HepG2 (cell line): Measurements from ENCODE around the gene TROAP. TPM values are rescaled to one million over a fixed set of nuclear protein-coding genes. Genes with fewer than 3 reads are reported as not detected.

Source experiments
- BORCS8-MEF2B ChIP-seq: sonication (generic); formaldehyde crosslinking; IDR thresholded peaks from 2 replicates; pipeline ENCODE4 v1.8.0; 2022; ENCODE audit warnings: mild to moderate bottlenecking, missing genetic modification reagents
- HOXA9 ChIP-seq: sonication (generic); formaldehyde crosslinking; IDR thresholded peaks from 2 replicates; pipeline ENCODE4 v1.8.1; 2022; ENCODE audit warnings: missing genetic modification reagents, mild to moderate bottlenecking, moderate library complexity, borderline replicate concordance
- NCOA5 ChIP-seq: sonication (generic); formaldehyde crosslinking; IDR thresholded peaks from 2 replicates; pipeline ENCODE4 v1.4.0; 2020; ENCODE audit warnings: missing genetic modification reagents
- PRPF4 ChIP-seq: fragments of 200-400 bp; formaldehyde crosslinking; IDR thresholded peaks from 2 replicates; pipeline ENCODE4 v1.6.1; 2016; ENCODE audit warnings: low read length, low read depth; ENCODE audit not compliant: poor library complexity, severe bottlenecking
- SNAI1 ChIP-seq: sonication (generic); formaldehyde crosslinking; IDR thresholded peaks from 2 replicates; pipeline ENCODE4 v1.5.0; 2020; ENCODE audit warnings: mild to moderate bottlenecking, missing genetic modification reagents, borderline replicate concordance
- ZFP36L1 ChIP-seq: sonication (generic); formaldehyde crosslinking; IDR thresholded peaks from 2 replicates; pipeline ENCODE4 v1.8.0; 2022; ENCODE audit warnings: mild to moderate bottlenecking, missing genetic modification reagents, moderate library complexity
- ZNF138 ChIP-seq: sonication (generic); formaldehyde crosslinking; IDR thresholded peaks from 2 replicates; pipeline ENCODE4 v1.5.0; 2020; ENCODE audit warnings: mild to moderate bottlenecking, low read depth, missing genetic modification reagents
- ZNF441 ChIP-seq: sonication (generic); formaldehyde crosslinking; IDR thresholded peaks from 2 replicates; pipeline ENCODE4 v1.7.0; 2021; ENCODE audit warnings: missing genetic modification reagents, borderline replicate concordance
- ZNF775 ChIP-seq: sonication (generic); formaldehyde crosslinking; IDR thresholded peaks from 2 replicates; pipeline ENCODE4 v1.4.0; 2020; ENCODE audit warnings: missing genetic modification reagents, mild to moderate bottlenecking, moderate library complexity, borderline replicate concordance
- polyA plus RNA-seq, 8 experiments: library from polyadenylated mRNA; depleted of rRNA in 3 of 8; stranded (reverse) in 7 of 8; unstranded in 1 of 8; fragments of >200 nt; fragmentation: Illumina TruSeq in 4 of 8; extraction: Trizol in 4 of 8; gene quantifications; 2 replicates each; pipeline versions ENCODE4 v1.2.1 to v1.2.3, GENCODE V29; 2011 to 2016; ENCODE audit warnings: low read depth in 4 of 8, missing spikeins in 1 of 8, mixed read lengths in 1 of 8; ENCODE audit not compliant: insufficient read depth in 1 of 8
- total RNA-seq, 5 experiments: library from RNA; depleted of rRNA; stranded (reverse); fragments of >200 nt; fragmentation: Illumina TruSeq; extraction: Trizol; gene quantifications; 2 replicates each; pipeline ENCODE4 v1.2.3, GENCODE V29; 2016; ENCODE audit warnings: low read depth in 1 of 5
- TF ChIP-seq, protein P1 (sequence below), 2 experiments: sonication (generic) in 1 of 2; formaldehyde crosslinking in 1 of 2; IDR thresholded peaks; 2 replicates each; pipeline versions ENCODE4 v1.5.1 to v1.6.1; 2011 to 2020; ENCODE audit warnings: borderline replicate concordance in 1 of 2, low read depth in 1 of 2, low read length in 1 of 2, mild to moderate bottlenecking in 1 of 2, missing genetic modification reagents in 1 of 2, moderate library complexity in 1 of 2
- TF ChIP-seq, protein P2 (sequence below): sonication (generic); formaldehyde crosslinking; IDR thresholded peaks from 2 replicates; pipeline ENCODE4 v1.4.0; 2020; ENCODE audit warnings: mild to moderate bottlenecking, missing genetic modification reagents
- TF ChIP-seq, protein P3 (sequence below): IDR thresholded peaks from 2 replicates; pipeline ENCODE4 v1.6.1; 2016; ENCODE audit warnings: low read depth

TROAP gene
- total and polyA plus RNA-seq, 2 of the 13 experiments (the other 11 are each of a cell fraction or from before 2014, with no cell fraction given): 22.5 to 30.9 TPM

DNA sequence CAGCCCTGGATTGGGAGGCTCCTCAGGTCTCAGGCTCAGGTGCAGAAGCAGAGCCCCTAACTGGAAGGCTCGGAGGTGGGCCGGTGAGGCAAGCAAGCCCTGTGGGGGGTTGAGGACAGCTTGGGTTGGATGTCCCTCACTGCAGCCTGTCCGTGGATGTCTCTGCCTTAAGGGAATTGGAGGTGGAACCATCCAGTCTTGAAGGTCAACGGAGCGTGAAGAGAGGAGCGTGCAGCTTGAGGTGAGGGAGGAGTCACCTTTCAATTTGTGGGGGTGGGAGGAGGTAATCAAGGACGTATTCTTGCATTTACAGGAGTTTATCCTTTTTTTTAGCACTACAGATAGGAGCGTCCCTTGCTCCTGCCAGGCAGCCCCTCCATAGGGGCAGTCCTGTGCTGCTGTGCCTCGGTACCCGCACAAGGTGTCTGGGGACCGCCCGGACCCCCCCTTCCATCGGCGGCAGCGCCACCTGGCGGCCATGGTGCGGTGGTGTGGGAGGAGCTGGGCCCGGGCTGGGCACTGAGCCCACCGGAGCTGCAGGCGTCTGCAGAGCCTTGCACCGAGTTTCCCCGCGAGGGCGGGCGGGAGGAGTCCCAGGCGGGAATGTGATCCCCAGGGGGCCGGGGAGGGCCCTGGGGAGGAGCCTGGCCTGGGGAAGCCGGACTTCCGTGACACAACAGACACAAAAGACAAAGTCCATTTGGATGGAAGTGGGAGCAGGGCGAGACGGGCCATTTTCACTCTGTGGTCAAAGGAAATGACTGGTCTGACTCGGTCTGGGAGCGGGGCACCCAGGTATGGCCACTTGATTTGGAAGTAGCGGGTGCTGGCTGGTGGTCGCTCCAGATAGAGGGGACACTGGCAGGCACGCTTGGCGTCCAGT is 24.5 kb downstream of the TROAP start (continued):
- TF ChIP-seq HOXA9 (CRISPR knock-in tag) (no peak), BORCS8-MEF2B (CRISPR knock-in tag) (peak; percentile 78), PRPF4 (no peak), ZNF138 (CRISPR knock-in tag) (0 out of 2 replicates have a peak, but pooled peaks have one; percentile 28), NCOA5 (CRISPR knock-in tag) (0 out of 2 replicates have a peak, but pooled peaks have one; percentile 36), ZFP36L1 (CRISPR knock-in tag) (peak; percentile 90), SNAI1 (CRISPR knock-in tag) (no peak), ZNF441 (CRISPR knock-in tag) (peak; percentile 93), ZNF775 (no peak)
- TF ChIP-seq, protein P1, sequence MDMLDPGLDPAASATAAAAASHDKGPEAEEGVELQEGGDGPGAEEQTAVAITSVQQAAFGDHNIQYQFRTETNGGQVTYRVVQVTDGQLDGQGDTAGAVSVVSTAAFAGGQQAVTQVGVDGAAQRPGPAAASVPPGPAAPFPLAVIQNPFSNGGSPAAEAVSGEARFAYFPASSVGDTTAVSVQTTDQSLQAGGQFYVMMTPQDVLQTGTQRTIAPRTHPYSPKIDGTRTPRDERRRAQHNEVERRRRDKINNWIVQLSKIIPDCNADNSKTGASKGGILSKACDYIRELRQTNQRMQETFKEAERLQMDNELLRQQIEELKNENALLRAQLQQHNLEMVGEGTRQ (IDR thresholded peaks at IDR 0.05; ENCODE audit: low read depth, low read length): no peak
- TF ChIP-seq, protein P1 (CRISPR knock-in tag; IDR thresholded peaks at IDR 0.05; ENCODE audit: borderline replicate concordance): no peak; the same call in 1 of the 2 replicates
- TF ChIP-seq, protein P2, sequence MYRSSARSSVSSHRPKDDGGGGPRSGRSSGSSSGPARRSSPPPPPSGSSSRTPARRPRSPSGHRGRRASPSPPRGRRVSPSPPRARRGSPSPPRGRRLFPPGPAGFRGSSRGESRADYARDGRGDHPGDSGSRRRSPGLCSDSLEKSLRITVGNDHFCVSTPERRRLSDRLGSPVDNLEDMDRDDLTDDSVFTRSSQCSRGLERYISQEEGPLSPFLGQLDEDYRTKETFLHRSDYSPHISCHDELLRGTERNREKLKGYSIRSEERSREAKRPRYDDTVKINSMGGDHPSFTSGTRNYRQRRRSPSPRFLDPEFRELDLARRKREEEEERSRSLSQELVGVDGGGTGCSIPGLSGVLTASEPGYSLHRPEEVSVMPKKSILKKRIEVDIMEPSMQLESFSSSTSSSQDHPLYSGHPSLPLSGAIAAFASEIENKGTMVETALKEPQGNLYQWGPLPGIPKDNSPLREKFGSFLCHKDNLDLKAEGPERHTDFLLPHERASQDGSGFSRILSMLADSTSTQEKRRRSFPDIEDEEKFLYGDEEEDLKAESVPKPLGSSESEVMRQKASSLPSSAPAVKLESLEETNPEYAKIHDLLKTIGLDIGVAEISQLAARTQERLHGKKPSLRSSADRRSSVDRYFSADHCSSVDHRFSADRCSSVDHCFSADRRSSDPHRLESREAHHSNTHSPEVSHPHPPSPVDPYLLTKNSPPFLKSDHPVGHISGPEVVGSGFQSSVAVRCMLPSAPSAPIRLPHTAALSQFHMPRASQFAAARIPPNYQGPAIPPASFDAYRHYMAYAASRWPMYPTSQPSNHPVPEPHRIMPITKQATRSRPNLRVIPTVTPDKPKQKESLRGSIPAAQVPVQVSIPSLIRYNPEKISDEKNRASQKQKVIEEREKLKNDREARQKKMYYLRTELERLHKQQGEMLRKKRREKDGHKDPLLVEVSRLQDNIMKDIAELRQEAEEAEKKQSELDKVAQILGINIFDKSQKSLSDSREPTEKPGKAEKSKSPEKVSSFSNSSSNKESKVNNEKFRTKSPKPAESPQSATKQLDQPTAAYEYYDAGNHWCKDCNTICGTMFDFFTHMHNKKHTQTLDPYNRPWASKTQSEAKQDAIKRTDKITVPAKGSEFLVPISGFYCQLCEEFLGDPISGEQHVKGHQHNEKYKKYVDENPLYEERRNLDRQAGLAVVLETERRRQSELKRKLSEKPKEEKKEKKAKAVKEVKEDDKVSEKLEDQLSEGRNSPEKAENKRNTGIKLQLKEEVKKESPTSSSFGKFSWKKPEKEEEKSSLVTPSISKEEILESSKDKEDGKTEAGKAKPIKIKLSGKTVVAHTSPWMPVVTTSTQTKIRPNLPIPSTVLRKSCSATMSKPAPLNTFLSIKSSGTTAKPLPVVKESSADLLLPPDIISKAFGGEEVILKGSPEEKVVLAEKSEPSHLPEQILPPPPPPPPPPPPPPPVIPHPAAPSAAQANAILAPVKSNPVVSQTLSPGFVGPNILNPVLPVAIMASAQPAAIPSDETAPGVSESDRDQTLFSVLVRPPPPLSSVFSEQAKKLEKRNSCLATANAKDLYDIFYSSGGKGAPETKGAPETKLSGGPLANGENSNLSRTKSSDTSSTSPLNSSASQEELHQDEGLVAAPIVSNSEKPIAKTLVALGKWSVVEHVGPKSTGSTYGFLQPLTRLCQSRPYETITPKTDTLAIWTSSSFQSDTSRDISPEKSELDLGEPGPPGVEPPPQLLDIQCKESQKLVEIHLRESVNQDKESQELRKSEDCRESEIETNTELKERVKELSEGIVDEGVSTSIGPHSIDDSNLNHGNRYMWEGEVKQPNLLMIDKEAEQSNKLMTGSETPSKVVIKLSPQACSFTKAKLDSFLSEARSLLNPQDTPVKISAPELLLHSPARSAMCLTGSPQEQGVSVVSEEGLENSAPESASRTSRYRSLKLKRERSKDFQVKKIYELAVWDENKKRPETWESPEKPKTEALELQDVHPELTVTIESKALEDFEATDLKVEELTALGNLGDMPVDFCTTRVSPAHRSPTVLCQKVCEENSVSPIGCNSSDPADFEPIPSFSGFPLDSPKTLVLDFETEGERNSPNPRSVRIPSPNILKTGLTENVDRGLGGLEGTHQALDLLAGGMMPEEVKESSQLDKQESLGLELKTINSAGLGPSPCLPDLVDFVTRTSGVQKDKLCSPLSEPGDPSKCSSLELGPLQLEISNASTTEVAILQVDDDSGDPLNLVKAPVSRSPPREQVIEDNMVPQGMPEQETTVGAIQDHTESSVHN (CRISPR knock-in tag): peak; percentile 32; the same call in 1 of the 2 replicates
- TF ChIP-seq, protein P3, sequence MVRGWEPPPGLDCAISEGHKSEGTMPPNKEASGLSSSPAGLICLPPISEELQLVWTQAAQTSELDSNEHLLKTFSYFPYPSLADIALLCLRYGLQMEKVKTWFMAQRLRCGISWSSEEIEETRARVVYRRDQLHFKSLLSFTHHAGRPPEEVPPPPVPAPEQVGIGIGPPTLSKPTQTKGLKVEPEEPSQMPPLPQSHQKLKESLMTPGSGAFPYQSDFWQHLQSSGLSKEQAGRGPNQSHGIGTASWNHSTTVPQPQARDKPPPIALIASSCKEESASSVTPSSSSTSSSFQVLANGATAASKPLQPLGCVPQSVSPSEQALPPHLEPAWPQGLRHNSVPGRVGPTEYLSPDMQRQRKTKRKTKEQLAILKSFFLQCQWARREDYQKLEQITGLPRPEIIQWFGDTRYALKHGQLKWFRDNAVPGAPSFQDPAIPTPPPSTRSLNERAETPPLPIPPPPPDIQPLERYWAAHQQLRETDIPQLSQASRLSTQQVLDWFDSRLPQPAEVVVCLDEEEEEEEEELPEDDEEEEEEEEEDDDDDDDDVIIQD (CRISPR knock-in tag): no peak
